Thyroid gland (tissue), 4 donors: Measurements from ENCODE around the gene KREMEN1.

Experiments used
- POLR2A ChIP-seq, 2 donors: fragments of 450-650 bp; IDR thresholded peaks; one replicate each; pipeline ENCODE4 v1.6.1; 2017; ENCODE audit warnings: antibody characterized with exemption in 2 of 2, mild to moderate bottlenecking in 2 of 2, moderate library complexity in 1 of 2
- TF ChIP-seq, protein P1 (sequence below), 6 experiments: fragments of 200-600 bp in 3 of 6; fragments of 450-650 bp in 3 of 6; sonication (generic) in 3 of 6; IDR thresholded peaks; one replicate each; pipeline ENCODE4 v1.5.1; 2016 to 2019; ENCODE audit warnings: antibody characterized with exemption in 6 of 6, mild to moderate bottlenecking in 2 of 6, inconsistent platforms in 1 of 6, moderate library complexity in 1 of 6

DNA sequence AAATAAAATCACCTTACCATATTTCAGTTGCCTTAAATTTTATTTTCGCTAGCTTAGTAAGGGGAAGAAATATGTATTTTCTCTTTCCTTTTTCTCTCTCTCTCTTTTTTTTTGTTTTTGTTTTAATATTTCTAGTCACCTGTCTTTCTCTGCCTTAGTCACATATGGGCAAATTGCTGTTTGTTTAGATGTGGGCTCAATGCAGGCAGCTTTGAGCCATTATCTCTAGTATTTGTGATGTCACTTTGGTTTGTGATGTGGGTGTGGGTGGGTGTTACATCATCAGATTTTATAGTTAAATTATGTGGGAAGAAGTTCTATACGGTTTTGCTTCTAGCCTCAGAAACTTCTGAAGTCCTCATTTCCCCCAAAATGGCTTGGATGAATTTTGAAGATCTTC, 11.1 kb upstream of the KREMEN1 start, which contains the start of gene C22orf31:
- TF ChIP-seq, protein P1, sequence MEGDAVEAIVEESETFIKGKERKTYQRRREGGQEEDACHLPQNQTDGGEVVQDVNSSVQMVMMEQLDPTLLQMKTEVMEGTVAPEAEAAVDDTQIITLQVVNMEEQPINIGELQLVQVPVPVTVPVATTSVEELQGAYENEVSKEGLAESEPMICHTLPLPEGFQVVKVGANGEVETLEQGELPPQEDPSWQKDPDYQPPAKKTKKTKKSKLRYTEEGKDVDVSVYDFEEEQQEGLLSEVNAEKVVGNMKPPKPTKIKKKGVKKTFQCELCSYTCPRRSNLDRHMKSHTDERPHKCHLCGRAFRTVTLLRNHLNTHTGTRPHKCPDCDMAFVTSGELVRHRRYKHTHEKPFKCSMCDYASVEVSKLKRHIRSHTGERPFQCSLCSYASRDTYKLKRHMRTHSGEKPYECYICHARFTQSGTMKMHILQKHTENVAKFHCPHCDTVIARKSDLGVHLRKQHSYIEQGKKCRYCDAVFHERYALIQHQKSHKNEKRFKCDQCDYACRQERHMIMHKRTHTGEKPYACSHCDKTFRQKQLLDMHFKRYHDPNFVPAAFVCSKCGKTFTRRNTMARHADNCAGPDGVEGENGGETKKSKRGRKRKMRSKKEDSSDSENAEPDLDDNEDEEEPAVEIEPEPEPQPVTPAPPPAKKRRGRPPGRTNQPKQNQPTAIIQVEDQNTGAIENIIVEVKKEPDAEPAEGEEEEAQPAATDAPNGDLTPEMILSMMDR (IDR thresholded peaks at IDR 0.05), result no peak
- no peak for TF ChIP-seq POLR2A (IDR thresholded peaks at IDR 0.05)
